Vagina (tissue), 2 donors: Measurements from ENCODE around the gene TGFBR3L. TPM values are rescaled to one million over a fixed set of nuclear protein-coding genes. Genes with fewer than 3 reads are reported as not detected.

Experiments used
- DNase-seq, 2 donors: peaks; one replicate each; pipeline ENCODE4 v3.0.0-alpha.2; 2017; ENCODE audit errors: extremely low spot score in 2 of 2
- H3K27ac ChIP-seq: fragments of 200-600 bp; sonication (generic); one replicate; pipeline ENCODE4 v1.5.1; 2019
- H3K27me3 ChIP-seq: fragments of 200-600 bp; sonication (generic); one replicate; pipeline ENCODE4 v1.5.1; 2019
- H3K36me3 ChIP-seq, 2 donors: fragments of 200-600 bp; sonication (generic); one replicate each; pipeline ENCODE4 v1.5.1; 2017 to 2019
- H3K4me1 ChIP-seq: fragments of 200-600 bp; sonication (generic); one replicate; pipeline ENCODE4 v1.5.1; 2019
- H3K4me3 ChIP-seq, 2 donors: fragments of 200-600 bp; sonication (generic); 1 replicate in 1 of 2; 2 replicates in 1 of 2; pipeline ENCODE4 v1.5.1; 2016 to 2019
- H3K9me3 ChIP-seq: fragments of 200-600 bp; sonication (generic); one replicate; pipeline ENCODE4 v1.5.1; 2019
- POLR2A ChIP-seq, 2 donors: fragments of 450-650 bp; IDR thresholded peaks; one replicate each; pipeline ENCODE4 v1.6.1; 2017; ENCODE audit warnings: antibody characterized with exemption in 2 of 2, mild to moderate bottlenecking in 2 of 2, moderate library complexity in 2 of 2
- POLR2AphosphoS5 ChIP-seq, 2 donors: sonication (generic); formaldehyde crosslinking; IDR thresholded peaks; one replicate each; pipeline ENCODE4 v1.9.0; 2017; ENCODE audit warnings: antibody characterized with exemption in 2 of 2, mild to moderate bottlenecking in 2 of 2, low read depth in 1 of 2; ENCODE audit not compliant: insufficient read depth in 1 of 2
- intact Hi-C: fragments of 100-400 bp; cut with DNase I; formaldehyde crosslinking; loops from one replicate; pipeline ENCODE4 v1.15.1; 2023
- total RNA-seq: library from RNA; depleted of rRNA; stranded (reverse); fragments of >200 nt; gene quantifications from one replicate; pipeline ENCODE4 v1.2.3, GENCODE V29; 2016
- TF ChIP-seq, protein P1 (sequence below), 3 experiments: fragments of 450-650 bp in 2 of 3; fragments of 200-600 bp in 1 of 3; sonication (generic) in 1 of 3; IDR thresholded peaks; one replicate each; pipeline ENCODE4 v1.5.1; 2017 to 2019; ENCODE audit warnings: antibody characterized with exemption in 3 of 3, mild to moderate bottlenecking in 2 of 3, moderate library complexity in 2 of 3

TGFBR3L gene
- total RNA-seq, 1 donor from 2014 or later = 1.5 TPM

DNA sequence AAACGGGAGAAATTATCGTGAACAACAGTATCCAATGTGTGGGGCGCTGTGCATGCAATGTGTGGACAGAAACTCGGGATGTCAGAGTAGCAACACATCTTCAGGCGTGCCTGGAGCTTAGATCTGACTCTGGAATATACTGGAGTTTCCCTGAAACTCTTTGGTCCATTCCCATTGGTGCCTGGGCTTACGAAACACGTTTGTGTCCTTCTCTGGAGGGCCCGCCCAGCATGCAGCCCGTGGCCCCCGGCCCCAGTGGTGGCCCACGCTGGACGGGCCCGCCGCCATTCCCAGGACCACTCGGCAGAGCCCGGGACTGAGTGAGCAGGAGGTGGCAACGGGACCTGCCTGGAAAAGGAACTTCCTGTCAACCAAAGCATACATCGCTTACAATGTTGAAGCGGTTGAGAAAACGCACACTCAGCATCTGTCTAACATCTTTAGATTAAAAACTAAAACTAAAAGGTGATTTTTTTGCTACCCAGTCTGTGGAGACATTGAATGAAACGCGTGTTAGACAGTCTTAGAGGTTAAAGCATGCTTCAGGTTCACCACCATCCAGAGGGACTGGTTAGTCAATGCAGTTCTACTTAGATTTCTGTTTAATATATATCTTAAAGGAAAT lies 48.1 kb downstream of the TGFBR3L start:
- H3K27me3 ChIP-seq = no peaks in the 10 kb centered on the region
- no peak overlapping the region for H3K27ac ChIP-seq
- H3K9me3 ChIP-seq = no peaks in the 10 kb centered on the region
- TF ChIP-seq, protein P1, sequence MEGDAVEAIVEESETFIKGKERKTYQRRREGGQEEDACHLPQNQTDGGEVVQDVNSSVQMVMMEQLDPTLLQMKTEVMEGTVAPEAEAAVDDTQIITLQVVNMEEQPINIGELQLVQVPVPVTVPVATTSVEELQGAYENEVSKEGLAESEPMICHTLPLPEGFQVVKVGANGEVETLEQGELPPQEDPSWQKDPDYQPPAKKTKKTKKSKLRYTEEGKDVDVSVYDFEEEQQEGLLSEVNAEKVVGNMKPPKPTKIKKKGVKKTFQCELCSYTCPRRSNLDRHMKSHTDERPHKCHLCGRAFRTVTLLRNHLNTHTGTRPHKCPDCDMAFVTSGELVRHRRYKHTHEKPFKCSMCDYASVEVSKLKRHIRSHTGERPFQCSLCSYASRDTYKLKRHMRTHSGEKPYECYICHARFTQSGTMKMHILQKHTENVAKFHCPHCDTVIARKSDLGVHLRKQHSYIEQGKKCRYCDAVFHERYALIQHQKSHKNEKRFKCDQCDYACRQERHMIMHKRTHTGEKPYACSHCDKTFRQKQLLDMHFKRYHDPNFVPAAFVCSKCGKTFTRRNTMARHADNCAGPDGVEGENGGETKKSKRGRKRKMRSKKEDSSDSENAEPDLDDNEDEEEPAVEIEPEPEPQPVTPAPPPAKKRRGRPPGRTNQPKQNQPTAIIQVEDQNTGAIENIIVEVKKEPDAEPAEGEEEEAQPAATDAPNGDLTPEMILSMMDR (IDR thresholded peaks at IDR 0.05) = no peak
- TF ChIP-seq POLR2A (IDR thresholded peaks at IDR 0.05) (no peak), POLR2AphosphoS5 (IDR thresholded peaks at IDR 0.05; ENCODE audit: insufficient read depth in 1 of 2, low read depth in 1 of 2) (no peak)
- H3K4me3 ChIP-seq = no peak overlapping the region
- peaks cover 0 to 47% of the 10 kb centered on the region in 2 donors for H3K36me3 ChIP-seq
- no peaks in the 10 kb centered on the region for H3K4me1 ChIP-seq
- intact Hi-C loops = no loop called here
- DNase-seq = no peak

DNA sequence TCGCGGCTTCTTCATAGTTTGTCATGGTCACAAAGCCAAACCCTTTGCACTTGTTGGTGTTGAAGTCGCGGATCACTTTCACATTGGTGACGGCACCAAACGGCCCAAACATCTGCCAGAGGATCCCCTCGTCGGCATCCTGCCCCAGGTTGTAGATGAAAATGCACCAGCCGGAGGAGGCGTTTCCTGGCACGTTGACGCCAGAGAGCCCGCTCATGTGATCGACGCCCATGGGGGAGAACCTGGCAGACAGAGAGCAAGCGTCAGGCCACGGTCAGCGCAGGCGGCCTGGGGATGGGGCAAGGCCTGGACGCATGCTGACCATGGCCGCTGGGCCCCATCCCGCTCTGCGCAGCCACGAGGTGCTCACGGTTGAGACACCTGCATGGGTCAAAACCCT lies 48.9 kb downstream of the TGFBR3L start:
- intact Hi-C loops = no loop called here
- Histone ChIP-seq H3K4me1 (no peaks in the 10 kb centered on the region), H3K27me3 (no peaks in the 10 kb centered on the region), H3K36me3 (peaks cover 0 to 51% of the 10 kb centered on the region in 2 donors), H3K4me3 (no peak overlapping the region), H3K27ac (no peak overlapping the region), H3K9me3 (no peaks in the 10 kb centered on the region)
- no peak for DNase-seq
- TF ChIP-seq POLR2A (IDR thresholded peaks at IDR 0.05) = no peak
- TF ChIP-seq, protein P1 (IDR thresholded peaks at IDR 0.05) = no peak
- TF ChIP-seq POLR2AphosphoS5 (IDR thresholded peaks at IDR 0.05; ENCODE audit: insufficient read depth in 1 of 2, low read depth in 1 of 2) = no peak

DNA sequence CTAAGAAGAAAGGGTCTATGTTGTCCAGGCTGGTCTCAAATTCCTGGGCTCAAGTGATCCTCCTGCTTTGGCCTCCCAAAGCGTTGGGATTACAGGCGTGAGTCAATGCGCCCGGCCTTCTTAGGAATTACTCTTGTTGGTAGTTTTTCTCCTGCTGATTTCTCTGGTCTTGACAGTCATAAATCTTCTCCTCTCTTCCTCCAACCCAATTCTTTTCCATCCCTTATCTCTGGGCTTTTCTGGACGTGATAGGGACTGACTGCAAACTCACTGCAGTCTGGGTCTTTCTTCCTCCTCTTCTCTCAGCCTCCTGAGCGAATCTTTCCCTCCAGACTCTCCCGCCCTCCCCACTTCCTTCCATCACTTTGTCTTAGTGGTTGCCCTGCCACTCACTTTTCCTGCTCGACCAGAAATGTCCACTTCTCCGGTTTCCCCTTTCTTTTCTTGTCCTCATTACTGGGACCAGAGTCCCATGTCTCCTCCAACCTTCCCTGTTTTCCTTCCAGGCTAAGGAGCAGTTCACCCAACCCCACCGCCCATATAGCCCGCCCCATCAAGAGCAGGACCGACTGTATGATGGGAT lies 50.7 kb downstream of the TGFBR3L start:
- intact Hi-C loops = no loop called here

DNA sequence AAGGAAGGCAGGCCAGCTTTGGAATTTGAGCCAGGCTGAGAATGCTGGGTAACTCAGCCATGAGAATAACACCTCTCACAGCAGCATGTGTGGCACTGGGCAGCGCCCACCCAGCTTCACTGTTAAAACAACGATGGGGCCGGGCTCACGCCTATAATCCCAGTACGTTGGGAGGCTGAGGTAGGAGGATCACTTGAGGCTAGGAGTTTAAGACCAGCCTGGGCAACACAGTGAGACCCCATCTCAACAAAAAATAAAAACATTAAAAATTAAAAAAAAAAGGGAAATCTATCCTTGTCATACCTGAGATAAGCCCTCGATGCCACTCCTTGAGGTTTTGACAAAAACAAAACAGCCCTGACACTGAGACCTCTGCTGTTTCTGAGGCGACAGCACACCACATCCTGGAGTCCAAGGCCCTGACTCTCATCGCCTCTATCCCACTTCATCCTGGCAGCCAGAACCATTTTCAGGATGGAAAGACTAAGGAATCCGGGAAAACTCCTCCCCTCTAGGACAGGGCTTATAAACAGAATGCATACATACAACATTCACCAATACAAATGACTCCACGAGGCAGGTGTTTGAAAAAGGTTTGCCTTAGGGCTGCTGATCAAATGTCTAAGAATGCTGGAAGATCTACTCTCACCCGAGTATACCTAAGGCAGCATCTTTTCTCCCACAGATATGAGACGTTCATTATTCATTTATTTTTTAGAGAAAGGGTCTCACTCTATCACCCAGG lies 51.5 kb downstream of the TGFBR3L start:
- no peaks in the 10 kb centered on the region for H3K27me3 ChIP-seq
- H3K36me3 ChIP-seq = peaks cover 0 to 54% of the 10 kb centered on the region in 2 donors
- H3K9me3 ChIP-seq = no peaks in the 10 kb centered on the region
- TF ChIP-seq, protein P1 (IDR thresholded peaks at IDR 0.05) = no peak
- TF ChIP-seq POLR2A (IDR thresholded peaks at IDR 0.05) (no peak), POLR2AphosphoS5 (IDR thresholded peaks at IDR 0.05; ENCODE audit: insufficient read depth in 1 of 2, low read depth in 1 of 2) (no peak)
- DNase-seq = no peak
- intact Hi-C loops = no loop called here
- H3K4me1 ChIP-seq = no peaks in the 10 kb centered on the region
- H3K4me3 ChIP-seq = no peak overlapping the region
- no peak overlapping the region for H3K27ac ChIP-seq

More for the DNA sequence above, 50.7 kb downstream of the TGFBR3L start:
- Histone ChIP-seq H3K4me3 (no peak overlapping the region), H3K27me3 (no peaks in the 10 kb centered on the region), H3K9me3 (no peaks in the 10 kb centered on the region), H3K4me1 (no peaks in the 10 kb centered on the region), H3K36me3 (peaks cover 0 to 58% of the 10 kb centered on the region in 2 donors), H3K27ac (no peak overlapping the region)
- DNase-seq = no peak
- no peak for TF ChIP-seq POLR2AphosphoS5 (IDR thresholded peaks at IDR 0.05; ENCODE audit: insufficient read depth in 1 of 2, low read depth in 1 of 2)
- TF ChIP-seq POLR2A (IDR thresholded peaks at IDR 0.05) = no peak
- TF ChIP-seq, protein P1 (IDR thresholded peaks at IDR 0.05) = no peak
